ENCODE results near the gene DPCD. TPM values are rescaled to one million over a fixed set of nuclear protein-coding genes. Genes with fewer than 3 reads are reported as not detected.

DPCD gene
- polyA plus RNA-seq, 1 of the 3 experiments (the other 2 are of a cell fraction), result 106 TPM

DNA sequence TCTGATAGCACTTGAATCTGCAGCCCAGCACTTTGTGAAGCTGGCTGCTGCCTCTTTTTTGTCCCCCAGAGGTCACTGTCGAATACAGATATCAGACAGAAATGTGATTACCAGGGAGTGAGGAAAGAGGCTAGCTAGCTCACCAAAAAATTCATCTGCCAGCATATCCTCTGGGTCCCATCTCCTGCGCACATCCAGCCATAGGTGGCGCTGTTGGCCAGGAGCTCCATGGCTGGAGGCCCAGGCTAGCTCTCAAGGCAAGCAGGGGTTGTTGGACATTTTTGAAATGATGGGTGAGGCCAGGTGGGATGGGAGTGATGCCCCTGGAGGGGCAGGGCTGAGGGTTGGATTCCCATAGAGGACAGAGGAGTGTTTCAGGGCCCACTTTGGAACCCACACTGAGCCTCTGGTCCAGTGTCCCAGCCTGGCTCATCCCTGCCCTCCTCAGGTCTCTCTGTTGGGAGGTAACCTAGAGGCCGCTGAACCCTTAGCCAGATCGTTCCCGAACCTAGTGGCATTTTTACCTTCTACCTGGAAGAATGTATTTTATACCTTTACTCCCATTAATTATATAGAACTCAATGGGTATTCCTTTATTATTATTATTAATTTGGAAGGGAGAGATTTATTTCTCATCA is 14.8 kb downstream of the DPCD start (continued):
- TF ChIP-seq RXRA (IDR thresholded peaks at IDR 0.05; ENCODE audit: borderline replicate concordance, low read depth), result no peak
- TF ChIP-seq, protein P1, sequence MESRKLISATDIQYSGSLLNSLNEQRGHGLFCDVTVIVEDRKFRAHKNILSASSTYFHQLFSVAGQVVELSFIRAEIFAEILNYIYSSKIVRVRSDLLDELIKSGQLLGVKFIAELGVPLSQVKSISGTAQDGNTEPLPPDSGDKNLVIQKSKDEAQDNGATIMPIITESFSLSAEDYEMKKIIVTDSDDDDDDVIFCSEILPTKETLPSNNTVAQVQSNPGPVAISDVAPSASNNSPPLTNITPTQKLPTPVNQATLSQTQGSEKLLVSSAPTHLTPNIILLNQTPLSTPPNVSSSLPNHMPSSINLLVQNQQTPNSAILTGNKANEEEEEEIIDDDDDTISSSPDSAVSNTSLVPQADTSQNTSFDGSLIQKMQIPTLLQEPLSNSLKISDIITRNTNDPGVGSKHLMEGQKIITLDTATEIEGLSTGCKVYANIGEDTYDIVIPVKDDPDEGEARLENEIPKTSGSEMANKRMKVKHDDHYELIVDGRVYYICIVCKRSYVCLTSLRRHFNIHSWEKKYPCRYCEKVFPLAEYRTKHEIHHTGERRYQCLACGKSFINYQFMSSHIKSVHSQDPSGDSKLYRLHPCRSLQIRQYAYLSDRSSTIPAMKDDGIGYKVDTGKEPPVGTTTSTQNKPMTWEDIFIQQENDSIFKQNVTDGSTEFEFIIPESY (IDR thresholded peaks at IDR 0.05; ENCODE audit: borderline replicate concordance, low read depth), result no peak
- peak; percentile 78 for TF ChIP-seq SMC3 (IDR thresholded peaks at IDR 0.05; ENCODE audit: low read depth, low read length)
- TF ChIP-seq NRF1 (IDR thresholded peaks at IDR 0.05; ENCODE audit: low read depth, low read length), result no peak
- TF ChIP-seq FOXM1 (IDR thresholded peaks at IDR 0.05; ENCODE audit: low read depth), result no peak
- TF ChIP-seq TAF1 (IDR thresholded peaks at IDR 0.05; ENCODE audit: borderline replicate concordance, low read depth, low read length), result no peak
- TF ChIP-seq, protein P2, sequence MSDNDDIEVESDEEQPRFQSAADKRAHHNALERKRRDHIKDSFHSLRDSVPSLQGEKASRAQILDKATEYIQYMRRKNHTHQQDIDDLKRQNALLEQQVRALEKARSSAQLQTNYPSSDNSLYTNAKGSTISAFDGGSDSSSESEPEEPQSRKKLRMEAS (IDR thresholded peaks at IDR 0.05; ENCODE audit: low read depth), result no peak
- no peak for TF ChIP-seq NFIC (IDR thresholded peaks at IDR 0.05; ENCODE audit: borderline replicate concordance)

DNA sequence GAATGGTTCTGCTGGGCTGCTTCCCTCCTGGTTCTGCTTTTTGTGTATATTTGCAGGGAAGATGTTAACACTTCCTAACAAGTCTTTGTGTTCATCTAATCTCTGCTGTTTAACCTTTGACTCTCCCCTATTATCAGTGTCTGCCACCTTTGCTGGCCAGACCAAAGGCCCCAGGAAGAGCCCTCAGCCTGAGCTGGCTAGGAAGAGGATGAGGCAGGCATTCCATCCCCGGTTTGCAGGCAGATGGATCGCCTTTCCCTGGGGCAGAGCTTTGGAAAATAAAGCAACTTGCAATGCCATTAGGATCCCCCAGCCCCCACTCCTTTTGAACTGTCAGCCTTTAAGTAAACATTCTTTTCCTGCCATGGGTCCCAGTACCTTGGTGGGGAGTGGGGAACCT is 19.0 kb downstream of the DPCD start:
- ChIA-PET CTCF (interaction anchor here (0.7 to 19.2 kb wide), 4 partner anchors 49 to 392 kb away, joined by 4 to 297 read pairs (median 5); partner anchors contain the start of gene NPM3), POLR2A (interaction anchor here (0.7 kb wide), 1 partner anchor 168 kb away, joined by 3 read pairs; no protein-coding TSS in a partner anchor)
- no peaks in the 10 kb centered on the region for H3K27me3 ChIP-seq (ENCODE audit: insufficient read depth)
- H3K9me3 ChIP-seq, result no peaks in the 10 kb centered on the region
- H3K36me3 ChIP-seq (replicated peaks in 1 of 2; ENCODE audit: control insufficient read depth in 1 of 2, insufficient read depth in 2 of 2, low read length in 1 of 2), result peaks cover 23 to 58% of the 10 kb centered on the region in 2 experiments
- H3K79me2 ChIP-seq (ENCODE audit: insufficient read depth), result no peaks in the 10 kb centered on the region
- H2AFZ ChIP-seq (ENCODE audit: low read depth), result no peak overlapping the region
- TF ChIP-seq POLR2AphosphoS5 (IDR thresholded peaks at IDR 0.05; ENCODE audit: low read depth, low read length) (no peak), TEAD4 (IDR thresholded peaks at IDR 0.05; ENCODE audit: borderline replicate concordance, insufficient read depth) (no peak), RCOR1 (IDR thresholded peaks at IDR 0.05; ENCODE audit: low read length) (no peak)
- TF ChIP-seq, protein P3, sequence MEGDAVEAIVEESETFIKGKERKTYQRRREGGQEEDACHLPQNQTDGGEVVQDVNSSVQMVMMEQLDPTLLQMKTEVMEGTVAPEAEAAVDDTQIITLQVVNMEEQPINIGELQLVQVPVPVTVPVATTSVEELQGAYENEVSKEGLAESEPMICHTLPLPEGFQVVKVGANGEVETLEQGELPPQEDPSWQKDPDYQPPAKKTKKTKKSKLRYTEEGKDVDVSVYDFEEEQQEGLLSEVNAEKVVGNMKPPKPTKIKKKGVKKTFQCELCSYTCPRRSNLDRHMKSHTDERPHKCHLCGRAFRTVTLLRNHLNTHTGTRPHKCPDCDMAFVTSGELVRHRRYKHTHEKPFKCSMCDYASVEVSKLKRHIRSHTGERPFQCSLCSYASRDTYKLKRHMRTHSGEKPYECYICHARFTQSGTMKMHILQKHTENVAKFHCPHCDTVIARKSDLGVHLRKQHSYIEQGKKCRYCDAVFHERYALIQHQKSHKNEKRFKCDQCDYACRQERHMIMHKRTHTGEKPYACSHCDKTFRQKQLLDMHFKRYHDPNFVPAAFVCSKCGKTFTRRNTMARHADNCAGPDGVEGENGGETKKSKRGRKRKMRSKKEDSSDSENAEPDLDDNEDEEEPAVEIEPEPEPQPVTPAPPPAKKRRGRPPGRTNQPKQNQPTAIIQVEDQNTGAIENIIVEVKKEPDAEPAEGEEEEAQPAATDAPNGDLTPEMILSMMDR (IDR thresholded peaks at IDR 0.05), result no peak
- no peaks in the 10 kb centered on the region for H4K20me1 ChIP-seq (ENCODE audit: insufficient read depth)
- H3K9ac ChIP-seq, result no peak overlapping the region
- no peak overlapping the region for H3K4me3 ChIP-seq (ENCODE audit: low read depth in 2 of 2, low read length in 1 of 2)
- WGBS (ENCODE audit: low lambda C conversion rate), result 94% methylated on average over 2 of the region's 2 CpGs
- H3K27ac ChIP-seq (ENCODE audit: low read depth in 2 of 2, low read length in 1 of 2), result no peak overlapping the region
- H3K9me2 ChIP-seq, result no peaks in the 10 kb centered on the region
- H3K4me2 ChIP-seq, result no peak overlapping the region
- no peak for DNase-seq
- peaks cover 7% of the 10 kb centered on the region for H3F3A ChIP-seq (replicated peaks; ENCODE audit: insufficient read depth)
- H3K4me1 ChIP-seq (ENCODE audit: control insufficient read depth in 1 of 2, insufficient read depth in 2 of 2, low read depth in 1 of 2, low read length in 1 of 2), result peaks cover 0 to 8% of the 10 kb centered on the region in 2 experiments; a peak in 2 of 4 replicates

Measured in SK-N-SH (cell line).